ENCODE results near the gene COL11A2.

COL11A2 gene

DNA sequence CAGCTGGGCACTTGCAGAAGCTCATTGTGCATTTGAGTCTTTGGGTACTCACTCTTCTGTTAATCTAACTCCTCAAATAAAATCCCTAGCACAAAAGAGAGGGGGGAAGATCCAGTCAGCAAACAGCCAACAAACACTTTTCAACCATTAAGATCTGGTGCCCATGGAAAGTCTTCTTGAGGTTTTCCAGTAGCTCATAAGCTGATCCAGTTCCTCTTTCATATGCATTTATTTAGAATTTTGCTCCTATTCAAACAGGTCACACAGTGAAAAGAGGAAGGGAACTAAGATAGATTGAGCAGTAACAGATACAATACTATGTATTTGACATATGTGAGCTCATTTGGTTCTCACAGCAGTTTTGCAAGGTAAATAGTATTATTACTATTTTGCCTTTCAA is 77.9 kb downstream of the COL11A2 start:
- DNase-seq = no peak

DNA sequence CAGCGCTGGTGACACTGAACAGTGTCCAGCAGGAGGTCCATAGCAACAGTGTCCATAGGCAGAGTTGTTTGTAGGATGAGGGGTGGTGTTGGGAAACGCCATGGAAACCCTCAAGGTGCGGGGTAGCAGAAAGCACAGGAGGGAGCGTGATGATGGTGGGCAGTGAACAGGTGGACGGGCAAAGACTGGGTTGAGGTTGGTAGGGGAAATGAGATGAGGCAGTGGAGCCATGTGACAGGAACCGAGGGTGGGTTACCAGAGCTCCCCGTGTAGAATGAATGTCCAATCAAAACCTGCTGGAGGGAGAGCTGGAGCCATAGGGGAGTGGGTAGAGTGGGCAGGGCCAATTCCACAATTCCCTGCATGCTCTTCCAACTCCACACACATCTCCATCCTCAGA is 78.5 kb downstream of the COL11A2 start:
- no peak for DNase-seq

Measured in activated CD4-positive, alpha-beta T cell treated with anti-CD3 and anti-CD28 coated beads, Interleukin-10, Interleukin-2, amounts not matched to agents 100 ng/mL and 50 ng/mL, durations not matched to agents 16 hours and 8 hours (primary cell).